Activated naive CD4-positive, alpha-beta T cell treated with anti-CD3 and anti-CD28 coated beads for 36 hours (primary cell): Measurements from ENCODE around the gene CDK6. TPM values are rescaled to one million over a fixed set of nuclear protein-coding genes. Genes with fewer than 3 reads are reported as not detected.

Experiments used
- CTCF ChIA-PET: fragments of 350-600 bp; sonication (Branson Sonifier 250); formaldehyde crosslinking; loops from one replicate; lab custom pipeline; 2021; ENCODE audit warnings: antibody characterized with exemption; lab: Charles Lee
- DNase-seq: peaks from one replicate; pipeline ENCODE4 v3.0.0-alpha.2; 2020
- H3K27ac Mint-ChIP-seq: one replicate; pipeline ENCODE4 v1.8.0; 2021; ENCODE audit warnings: mild to moderate bottlenecking, mixed read lengths
- H3K27me3 Mint-ChIP-seq: one replicate; pipeline ENCODE4 v1.8.0; 2021; ENCODE audit warnings: low read depth, mixed read lengths
- H3K36me3 Mint-ChIP-seq: one replicate; pipeline ENCODE4 v1.8.0; 2021; ENCODE audit warnings: low read depth, mixed read lengths
- H3K4me1 Mint-ChIP-seq: one replicate; pipeline ENCODE4 v1.8.0; 2021; ENCODE audit warnings: low read depth, mixed read lengths
- H3K4me3 Mint-ChIP-seq: one replicate; pipeline ENCODE4 v1.8.0; 2021; ENCODE audit warnings: mild to moderate bottlenecking, moderate library complexity, mixed read lengths
- H3K9me3 Mint-ChIP-seq: one replicate; pipeline ENCODE4 v1.8.0; 2021; ENCODE audit warnings: mixed read lengths
- intact Hi-C: fragments of 100-400 bp; cut with micrococcal nuclease; formaldehyde crosslinking; loops from one replicate; pipeline ENCODE4 v1.15.1; 2023
- total RNA-seq, 2 experiments: library from RNA; stranded (reverse); gene quantifications; one replicate each; pipeline ENCODE4 v1.2.3, GENCODE V29; 2021

CDK6 gene
- total RNA-seq, 2 experiments from 2014 or later = 99.4 to 101 TPM

DNA sequence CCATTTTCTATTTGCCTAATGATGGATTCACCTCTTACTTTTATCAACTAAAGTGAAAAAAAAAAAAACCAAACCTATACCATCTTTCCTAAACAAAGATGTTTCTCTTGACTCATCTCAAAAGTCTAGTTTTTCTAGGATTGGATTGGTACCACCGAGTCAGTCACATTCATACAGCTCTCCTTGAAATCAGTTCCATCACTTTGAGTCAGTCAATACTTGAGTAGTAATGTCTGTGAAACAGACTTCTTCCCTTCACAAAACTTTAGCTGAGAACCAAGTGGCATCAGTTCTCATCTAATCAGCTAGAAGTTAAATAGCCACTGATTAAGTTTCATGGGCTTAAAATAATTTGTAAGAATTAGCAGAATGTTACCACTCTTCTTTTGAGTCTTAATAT is 13.3 kb downstream of the CDK6 start:
- CTCF ChIA-PET = interaction anchor here (0.6 to 1.0 kb wide), 4 partner anchors 9 to 156 kb away, joined by 3 to 5 read pairs (median 4); no protein-coding TSS in a partner anchor
- Mint-ChIP-seq H3K27ac (peak overlapping the region; percentile 78), H3K27me3 (no peaks in the 10 kb centered on the region), H3K4me1 (peaks cover 78% of the 10 kb centered on the region), H3K9me3 (peaks cover 6% of the 10 kb centered on the region), H3K36me3 (peaks cover 41% of the 10 kb centered on the region), H3K4me3 (peak overlapping the region; percentile 29)
- DNase-seq = no peak
- intact Hi-C loops = no loop called here

DNA sequence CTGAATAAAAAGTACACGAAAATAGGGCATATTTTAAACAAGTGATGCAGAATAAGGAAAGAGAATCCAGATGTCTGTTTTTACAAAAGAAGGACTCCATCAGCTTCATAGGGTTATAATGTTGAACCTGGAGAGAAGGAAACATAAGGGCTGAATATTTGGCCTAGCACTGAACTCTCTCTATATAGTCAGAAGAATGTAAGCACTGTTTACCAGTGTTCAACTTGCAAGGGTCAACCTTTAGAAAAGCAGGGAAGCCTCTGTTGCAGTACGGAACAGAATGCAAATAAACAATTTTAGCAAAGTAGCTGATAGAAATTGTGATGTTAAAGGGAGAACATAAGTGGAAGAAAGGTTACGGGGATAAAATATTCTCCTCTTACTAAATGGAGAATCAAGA is 16.2 kb downstream of the CDK6 start:
- Mint-ChIP-seq H3K27me3 (no peaks in the 10 kb centered on the region), H3K4me3 (no peak overlapping the region), H3K27ac (peak overlapping the region; percentile 52), H3K36me3 (peaks cover 40% of the 10 kb centered on the region), H3K4me1 (peaks cover 77% of the 10 kb centered on the region), H3K9me3 (peaks cover 15% of the 10 kb centered on the region)
- CTCF ChIA-PET = interaction anchor here (1.2 to 1.7 kb wide), 3 partner anchors 9 to 92 kb away, joined by 3 to 9 read pairs (median 4); no protein-coding TSS in a partner anchor
- DNase-seq = no peak
- intact Hi-C loops = no loop called here

DNA sequence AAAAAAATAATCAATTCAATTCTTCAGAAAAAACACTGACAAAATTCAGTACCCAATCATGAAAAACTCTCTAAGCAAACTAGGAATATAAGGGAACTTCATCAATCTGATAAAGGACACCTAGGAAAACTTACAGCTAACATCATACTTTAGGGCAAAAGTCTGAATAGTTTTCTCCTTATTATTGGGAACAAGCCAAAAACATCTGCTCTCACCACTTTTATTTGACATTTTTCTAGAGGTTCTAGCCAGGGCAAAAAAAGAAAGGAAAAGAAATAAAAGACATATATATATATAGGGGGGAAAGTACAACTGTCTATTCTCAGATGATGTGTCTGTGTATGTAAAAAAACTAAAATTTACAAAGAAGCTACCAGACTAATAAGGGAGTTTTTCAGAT is 19.0 kb downstream of the CDK6 start:
- intact Hi-C loops = no loop called here
- peaks cover 79% of the 10 kb centered on the region for H3K4me1 Mint-ChIP-seq
- H3K9me3 Mint-ChIP-seq = peaks cover 15% of the 10 kb centered on the region
- H3K36me3 Mint-ChIP-seq = peaks cover 32% of the 10 kb centered on the region
- DNase-seq = no peak
- H3K4me3 Mint-ChIP-seq = no peak overlapping the region
- CTCF ChIA-PET = interaction anchor here (0.7 to 2.4 kb wide), 5 partner anchors 16 to 196 kb away, joined by 3 to 12 read pairs (median 3); no protein-coding TSS in a partner anchor
- H3K27ac Mint-ChIP-seq = no peak overlapping the region
- H3K27me3 Mint-ChIP-seq = no peaks in the 10 kb centered on the region

DNA sequence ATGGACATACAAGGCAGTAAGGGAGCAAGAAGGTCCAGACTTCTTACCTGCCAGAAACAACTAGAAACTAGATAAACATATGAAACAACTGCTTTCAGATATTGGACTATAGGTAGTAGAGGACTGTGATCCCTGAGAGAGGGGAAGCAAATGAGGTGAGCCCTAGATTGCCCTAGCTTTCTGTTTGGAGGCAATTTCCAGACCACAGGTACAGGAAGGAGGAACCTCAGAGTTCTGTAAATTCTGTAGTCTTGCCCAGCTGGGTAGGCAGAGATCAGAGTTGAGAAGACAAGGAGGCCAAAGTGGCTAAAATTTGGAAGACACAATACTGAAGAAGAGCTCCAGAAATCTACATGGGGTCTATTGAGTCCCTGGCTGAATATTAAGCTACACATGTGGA is 21.0 kb downstream of the CDK6 start:
- intact Hi-C loops = no loop called here
- Mint-ChIP-seq H3K4me3 (no peak overlapping the region), H3K36me3 (peaks cover 32% of the 10 kb centered on the region), H3K9me3 (peaks cover 15% of the 10 kb centered on the region), H3K27ac (peak overlapping the region; percentile 64), H3K27me3 (no peaks in the 10 kb centered on the region), H3K4me1 (peaks cover 87% of the 10 kb centered on the region)
- DNase-seq = no peak
- CTCF ChIA-PET = interaction anchor here (0.9 kb wide), 1 partner anchor 97 kb away, joined by 4 read pairs; no protein-coding TSS in a partner anchor

GRCh38 chr7:92813390-92814024 is 22.9 kb downstream of the CDK6 start:
- H3K9me3 Mint-ChIP-seq = peaks cover 8% of the 10 kb centered on the region
- H3K36me3 Mint-ChIP-seq = peaks cover 19% of the 10 kb centered on the region
- H3K4me3 Mint-ChIP-seq = peak overlapping the region; percentile 44
- CTCF ChIA-PET = interaction anchor here (0.7 to 3.5 kb wide), 6 partner anchors 9 to 194 kb away, joined by 3 to 33 read pairs (median 4); no protein-coding TSS in a partner anchor
- peaks cover 83% of the 10 kb centered on the region for H3K4me1 Mint-ChIP-seq
- peak overlapping the region; percentile 91 for H3K27ac Mint-ChIP-seq
- intact Hi-C loops = loop anchor here (1.0 to 5.0 kb wide), 16 partner anchors 11 to 304 kb away; partner anchors contain the start of genes PEX1, RBM48 and SAMD9
- no peaks in the 10 kb centered on the region for H3K27me3 Mint-ChIP-seq
- DNase-seq = peak; percentile 43

GRCh38 chr7:92811158-92811557 is 25.2 kb downstream of the CDK6 start:
- CTCF ChIA-PET = interaction anchor here (1.2 to 3.5 kb wide), 3 partner anchors 10 to 186 kb away, joined by 3 to 33 read pairs (median 4); no protein-coding TSS in a partner anchor
- intact Hi-C loops = loop anchor here (5.0 kb wide), 2 partner anchors 284 to 306 kb away; partner anchors contain the start of genes PEX1, RBM48 and SAMD9
- Mint-ChIP-seq H3K4me1 (peaks cover 82% of the 10 kb centered on the region), H3K27me3 (no peaks in the 10 kb centered on the region), H3K27ac (peak overlapping the region; percentile 18), H3K4me3 (no peak overlapping the region), H3K9me3 (peaks cover 6% of the 10 kb centered on the region), H3K36me3 (peaks cover 23% of the 10 kb centered on the region)
- no peak for DNase-seq

- H3K4me3 Mint-ChIP-seq = no peak overlapping the region
- no peaks in the 10 kb centered on the region for H3K27me3 Mint-ChIP-seq
- intact Hi-C loops = loop anchor here (1.0 to 5.0 kb wide), 5 partner anchors 13 to 307 kb away; partner anchors contain the start of genes PEX1, RBM48 and SAMD9
- peak; percentile 78 for DNase-seq
- peaks cover 14% of the 10 kb centered on the region for H3K36me3 Mint-ChIP-seq
- CTCF ChIA-PET = no interaction called here
- peaks cover 74% of the 10 kb centered on the region for H3K4me1 Mint-ChIP-seq
- peak overlapping the region; percentile 54 for H3K27ac Mint-ChIP-seq
- H3K9me3 Mint-ChIP-seq = no peaks in the 10 kb centered on the region
These were observed 26.4 kb downstream of the CDK6 start for GRCh38 chr7:92809760-92810573.

DNA sequence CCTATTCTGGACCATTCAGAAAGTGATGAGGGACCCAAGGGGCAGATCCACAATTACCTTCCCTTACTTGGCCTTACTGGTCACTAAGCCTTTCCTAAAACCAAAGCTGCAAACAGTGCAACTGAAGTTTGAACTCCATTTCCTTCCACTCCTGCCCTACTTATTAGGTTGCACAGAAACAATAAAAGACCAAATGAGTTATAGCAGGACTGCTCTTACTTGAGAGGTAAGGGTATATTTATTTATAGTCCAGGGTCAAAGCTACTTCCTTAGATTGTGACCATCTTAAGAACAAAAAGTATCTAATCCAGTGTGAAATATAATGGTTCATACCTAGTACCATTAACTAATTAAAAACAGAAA is 27.0 kb downstream of the CDK6 start:
- Mint-ChIP-seq H3K27ac (peak overlapping the region; percentile 54), H3K4me3 (no peak overlapping the region), H3K9me3 (no peaks in the 10 kb centered on the region), H3K36me3 (peaks cover 18% of the 10 kb centered on the region), H3K4me1 (peaks cover 72% of the 10 kb centered on the region), H3K27me3 (no peaks in the 10 kb centered on the region)
- intact Hi-C loops = loop anchor here (1.0 kb wide), 3 partner anchors 12 to 95 kb away; no protein-coding TSS in a partner anchor
- CTCF ChIA-PET = interaction anchor here (1.4 kb wide), 1 partner anchor 24 kb away, joined by 3 read pairs; no protein-coding TSS in a partner anchor
- DNase-seq = no peak

- H3K9me3 Mint-ChIP-seq = no peaks in the 10 kb centered on the region
- intact Hi-C loops = loop anchor here (1.0 kb wide), 3 partner anchors 11 to 96 kb away; no protein-coding TSS in a partner anchor
- no peak overlapping the region for H3K4me3 Mint-ChIP-seq
- CTCF ChIA-PET = interaction anchor here (1.4 kb wide), 1 partner anchor 24 kb away, joined by 3 read pairs; no protein-coding TSS in a partner anchor
- no peaks in the 10 kb centered on the region for H3K27me3 Mint-ChIP-seq
- H3K36me3 Mint-ChIP-seq = peaks cover 18% of the 10 kb centered on the region
- DNase-seq = no peak
- no peak overlapping the region for H3K27ac Mint-ChIP-seq
- peaks cover 65% of the 10 kb centered on the region for H3K4me1 Mint-ChIP-seq
These were observed 27.7 kb downstream of the CDK6 start for GRCh38 chr7:92808635-92809034.

DNA sequence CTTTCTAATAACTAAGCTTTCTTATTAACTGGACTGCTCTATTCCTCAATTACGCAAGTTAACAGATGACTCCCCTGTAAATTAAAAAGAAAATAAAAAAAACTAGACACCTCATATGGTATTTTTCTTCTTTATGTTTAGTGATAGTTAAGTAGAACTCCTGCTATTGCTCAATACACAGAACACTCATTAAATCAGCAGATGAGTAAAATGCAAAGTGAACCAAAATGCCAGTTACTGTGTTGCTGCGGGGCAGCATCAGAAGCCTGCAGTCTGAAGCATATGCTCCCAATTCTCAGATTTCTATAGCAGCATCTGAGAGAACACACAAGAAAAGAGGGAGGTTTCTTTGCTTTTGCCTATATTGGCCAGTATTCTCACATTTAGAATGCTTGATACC is 28.4 kb downstream of the CDK6 start:
- Mint-ChIP-seq H3K27me3 (no peaks in the 10 kb centered on the region), H3K36me3 (peaks cover 24% of the 10 kb centered on the region), H3K4me3 (no peak overlapping the region), H3K9me3 (no peaks in the 10 kb centered on the region), H3K27ac (no peak overlapping the region), H3K4me1 (peaks cover 59% of the 10 kb centered on the region)
- CTCF ChIA-PET = interaction anchor here (1.4 kb wide), 1 partner anchor 25 kb away, joined by 3 read pairs; no protein-coding TSS in a partner anchor
- DNase-seq = no peak
- intact Hi-C loops = no loop called here

GRCh38 chr7:92806496-92806895 is 29.9 kb downstream of the CDK6 start:
- Mint-ChIP-seq H3K27me3 (no peaks in the 10 kb centered on the region), H3K4me1 (peaks cover 47% of the 10 kb centered on the region), H3K9me3 (no peaks in the 10 kb centered on the region), H3K36me3 (peaks cover 27% of the 10 kb centered on the region), H3K4me3 (no peak overlapping the region), H3K27ac (no peak overlapping the region)
- CTCF ChIA-PET = interaction anchor here (0.6 kb wide), 1 partner anchor 216 kb away, joined by 3 read pairs; the partner anchor contains the start of gene FAM133B
- intact Hi-C loops = no loop called here
- DNase-seq = no peak

DNA sequence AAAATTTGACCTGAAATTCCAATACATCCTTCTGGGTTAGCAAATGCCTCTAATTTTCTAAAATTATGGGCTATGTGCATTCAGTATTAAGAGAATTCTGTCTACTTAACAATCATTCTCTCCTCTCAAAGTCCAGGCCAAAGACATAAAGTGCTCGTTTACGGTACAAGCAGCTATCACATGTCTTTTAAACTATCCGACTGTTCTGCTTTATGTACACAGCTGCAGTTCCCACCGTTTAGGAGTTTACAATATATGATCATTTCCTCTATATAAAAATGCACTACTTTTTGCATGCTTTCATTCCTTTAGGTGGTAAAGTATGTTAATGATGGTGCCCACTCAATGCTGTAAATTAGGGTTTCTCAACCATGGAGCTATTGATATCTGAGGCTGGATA is 34.0 kb downstream of the CDK6 start:
- Mint-ChIP-seq H3K4me3 (no peak overlapping the region), H3K9me3 (no peaks in the 10 kb centered on the region), H3K4me1 (peaks cover 16% of the 10 kb centered on the region), H3K27ac (no peak overlapping the region), H3K27me3 (no peaks in the 10 kb centered on the region), H3K36me3 (peaks cover 24% of the 10 kb centered on the region)
- intact Hi-C loops = no loop called here
- CTCF ChIA-PET = no interaction called here
- DNase-seq = no peak
